Mucosa of descending colon (tissue), 3 donors: ENCODE results near the gene B3GAT3. TPM values are rescaled to one million over a fixed set of nuclear protein-coding genes. Genes with fewer than 3 reads are reported as not detected.
A peak's percentile ranks its signal among the peaks of the same experiment; 100 is the strongest.

Source experiments
- ATAC-seq: fragments of 200-7000 bp; cut with Tn5 transposase; one replicate; pipeline ENCODE4 v1.9.1; 2020; ENCODE audit warnings: mild to moderate bottlenecking, moderate library complexity
- DNase-seq, 3 donors: peaks; one replicate each; pipeline ENCODE4 v3.0.0-alpha.2; 2020
- H3K36me3 ChIP-seq: fragments of 200-600 bp; one replicate; pipeline ENCODE4 v1.8.0; 2021; ENCODE audit warnings: low read depth, mild to moderate bottlenecking
- H3K4me1 ChIP-seq: fragments of 200-600 bp; one replicate; pipeline ENCODE4 v1.8.0; 2021; ENCODE audit warnings: low read depth, mild to moderate bottlenecking
- H3K4me3 ChIP-seq: fragments of 200-600 bp; one replicate; pipeline ENCODE4 v1.8.0; 2021; ENCODE audit warnings: mild to moderate bottlenecking
- H3K9me3 ChIP-seq: fragments of 200-600 bp; one replicate; pipeline ENCODE4 v1.8.0; 2021; ENCODE audit warnings: mild to moderate bottlenecking
- intact Hi-C, 2 donors: fragments of 100-400 bp; cut with DNase I in 1 of 2; cut with micrococcal nuclease in 1 of 2; formaldehyde crosslinking; loops; one replicate each; pipeline versions ENCODE4 v1.11.0 to v1.11.1; 2022; cut with DNase I, micrococcal nuclease
- total RNA-seq, 3 donors: library from RNA; stranded (reverse); fragmentation: NEBNext Ultra II Directional in 2 of 3; extraction: Animal tissue kit (Norgen Biotek cat#: 25700) in 2 of 3; gene quantifications; one replicate each; pipeline versions ENCODE4 v1.2.1 to v1.2.4, GENCODE V29; 2021 to 2023
- TF ChIP-seq, protein P1 (sequence below): fragments of 200-600 bp; IDR thresholded peaks from one replicate; pipeline ENCODE4 v1.8.0; 2022; ENCODE audit warnings: antibody characterized with exemption, mild to moderate bottlenecking
- donor health status: DM: no; HTN: no; CAD: no; lungs with moderate emphysema.
- donor health status: DM: no; HTN: no; CAD: no.
- donor health status: DM: no; HTN: yes; CAD: no.

The B3GAT3 gene
- total RNA-seq, 3 donors from 2014 or later: 27.3 to 34.2 (median 29.1) TPM

- no peaks in the 10 kb centered on the region for H3K36me3 ChIP-seq
- peaks cover 32% of the 10 kb centered on the region for H3K4me1 ChIP-seq
- no peaks in the 10 kb centered on the region for H3K9me3 ChIP-seq
- ATAC-seq (peak; percentile 53), DNase-seq (peak; percentile 63 to 81 (median 74))
- peak overlapping the region; percentile 56 for H3K4me3 ChIP-seq
- intact Hi-C loops: no loop called here
- TF ChIP-seq, protein P1, sequence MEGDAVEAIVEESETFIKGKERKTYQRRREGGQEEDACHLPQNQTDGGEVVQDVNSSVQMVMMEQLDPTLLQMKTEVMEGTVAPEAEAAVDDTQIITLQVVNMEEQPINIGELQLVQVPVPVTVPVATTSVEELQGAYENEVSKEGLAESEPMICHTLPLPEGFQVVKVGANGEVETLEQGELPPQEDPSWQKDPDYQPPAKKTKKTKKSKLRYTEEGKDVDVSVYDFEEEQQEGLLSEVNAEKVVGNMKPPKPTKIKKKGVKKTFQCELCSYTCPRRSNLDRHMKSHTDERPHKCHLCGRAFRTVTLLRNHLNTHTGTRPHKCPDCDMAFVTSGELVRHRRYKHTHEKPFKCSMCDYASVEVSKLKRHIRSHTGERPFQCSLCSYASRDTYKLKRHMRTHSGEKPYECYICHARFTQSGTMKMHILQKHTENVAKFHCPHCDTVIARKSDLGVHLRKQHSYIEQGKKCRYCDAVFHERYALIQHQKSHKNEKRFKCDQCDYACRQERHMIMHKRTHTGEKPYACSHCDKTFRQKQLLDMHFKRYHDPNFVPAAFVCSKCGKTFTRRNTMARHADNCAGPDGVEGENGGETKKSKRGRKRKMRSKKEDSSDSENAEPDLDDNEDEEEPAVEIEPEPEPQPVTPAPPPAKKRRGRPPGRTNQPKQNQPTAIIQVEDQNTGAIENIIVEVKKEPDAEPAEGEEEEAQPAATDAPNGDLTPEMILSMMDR: no peak
Measured at GRCh38 chr11:62665599-62666258, 43.9 kb upstream of the B3GAT3 start.

DNA sequence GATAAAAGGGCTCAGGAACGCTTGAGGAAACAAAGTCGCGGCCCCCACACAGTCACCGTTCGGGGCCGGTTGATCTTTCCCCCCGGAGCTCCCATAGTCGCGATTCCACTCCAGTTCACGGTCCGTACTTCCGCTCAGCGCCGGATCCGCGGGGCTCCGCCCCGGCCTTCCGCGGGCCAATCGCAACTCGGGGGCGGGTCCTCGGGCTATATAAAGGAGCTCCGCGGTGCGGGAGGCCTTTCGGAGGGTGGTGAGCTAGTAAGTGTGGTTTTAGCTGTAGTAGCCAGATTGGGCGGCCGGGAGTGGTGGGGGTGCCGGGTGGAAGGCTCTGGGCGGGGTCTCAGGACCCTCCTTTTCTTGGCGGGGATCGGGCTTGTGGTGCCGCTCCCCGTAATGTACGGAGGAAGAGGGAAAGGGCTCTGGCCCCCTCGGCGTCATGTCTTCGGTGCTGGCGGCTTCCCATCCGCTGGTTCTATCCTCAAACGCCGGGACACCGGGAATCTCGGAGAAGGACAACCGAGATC, 43.4 kb upstream of the B3GAT3 start, which contains the start of the genes C11orf98 and CSKMT:
Gene C11orf98 (minus strand): TSS at position 136 of the 524 bp plus-strand sequence. CDS start 41 bp downstream, at position 95.
Gene CSKMT (plus strand): TSS at position 238 of the 524 bp plus-strand sequence. CDS start 568 bp downstream, outside the sequence.
- peak; percentile 96 for ATAC-seq
- Histone ChIP-seq H3K4me1 (peaks cover 28% of the 10 kb centered on the region), H3K9me3 (no peaks in the 10 kb centered on the region), H3K4me3 (peak within 1 kb of the TSS; percentile 56), H3K36me3 (no peaks in the 10 kb centered on the region)
- peak; percentile 97 to 98 (median 97) for DNase-seq
- TF ChIP-seq, protein P1: no peak
- intact Hi-C loops: no loop called here

DNA sequence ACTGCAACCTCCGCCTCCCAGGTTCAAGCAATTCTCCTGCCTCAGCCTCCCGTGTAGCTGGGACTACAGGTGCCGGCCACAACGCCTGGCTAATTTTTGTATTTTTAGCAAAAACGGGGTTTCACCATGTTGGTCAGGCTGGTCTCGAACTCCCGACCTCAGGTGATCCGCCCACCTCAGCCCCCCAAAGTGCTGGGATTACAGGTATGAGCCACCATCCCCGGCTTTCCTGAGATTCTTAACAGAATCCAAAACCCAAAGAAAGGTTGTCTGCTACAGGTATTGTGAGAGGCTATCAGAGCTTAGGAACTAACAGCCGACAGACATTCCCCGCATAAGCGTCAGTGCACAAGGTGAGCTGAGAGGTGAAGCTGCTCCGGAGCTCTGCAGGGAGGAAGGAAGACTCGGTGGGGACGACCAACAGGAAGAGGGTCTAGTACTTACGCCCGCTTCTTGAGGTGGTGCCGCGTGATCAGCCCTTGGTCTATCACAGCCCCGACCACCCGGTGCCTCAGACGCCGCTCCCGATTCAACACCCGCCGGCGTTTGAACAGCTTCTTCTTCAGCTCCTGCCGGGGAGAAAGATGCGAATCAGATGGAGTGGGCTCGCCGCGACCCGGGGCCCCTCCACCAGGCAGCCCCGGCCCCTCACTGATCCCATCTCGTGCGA, 42.8 kb upstream of the B3GAT3 start:
- ATAC-seq: peak; percentile 69
- Histone ChIP-seq H3K4me3 (peak overlapping the region; percentile 56), H3K4me1 (peaks cover 23% of the 10 kb centered on the region), H3K36me3 (no peaks in the 10 kb centered on the region), H3K9me3 (no peaks in the 10 kb centered on the region)
- DNase-seq: peak in 2 of 3 donors; percentile 57 to 79
- TF ChIP-seq, protein P1: no peak
- intact Hi-C loops: no loop called here

DNA sequence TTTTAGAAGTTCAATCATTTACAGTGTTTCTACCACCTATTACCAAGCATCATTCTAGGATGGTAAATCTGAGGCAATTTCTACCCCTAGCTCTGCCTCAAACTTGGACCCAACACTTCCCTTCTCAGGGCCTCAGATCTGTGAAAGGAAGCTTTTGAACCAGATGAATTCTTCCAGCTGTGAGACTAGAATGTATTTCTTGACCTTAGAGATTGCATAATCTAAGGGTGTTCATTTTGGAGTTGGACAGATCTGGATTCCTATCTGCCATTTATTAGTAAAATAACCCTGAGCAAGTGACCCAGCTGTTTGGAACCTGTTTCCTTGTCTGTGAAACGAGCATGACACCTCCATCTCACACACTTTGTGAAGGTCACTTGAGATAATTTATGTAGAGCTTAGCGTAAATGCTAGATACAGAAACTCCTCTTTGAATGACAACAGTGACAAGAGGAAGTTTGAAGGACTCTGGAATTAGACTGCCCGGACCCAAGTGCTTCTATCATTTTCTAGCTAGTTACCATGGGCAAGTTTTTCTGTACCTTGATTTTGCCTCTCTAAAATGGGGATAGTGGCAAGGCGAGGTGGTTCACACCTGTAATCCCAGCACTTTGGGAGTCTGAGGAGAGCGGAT, 35.1 kb upstream of the B3GAT3 start:
- DNase-seq (no peak), ATAC-seq (no peak)
- peaks cover 6% of the 10 kb centered on the region for H3K4me1 ChIP-seq
- no peaks in the 10 kb centered on the region for H3K36me3 ChIP-seq
- H3K4me3 ChIP-seq: no peak overlapping the region
- intact Hi-C loops: no loop called here
- TF ChIP-seq, protein P1: no peak
- no peaks in the 10 kb centered on the region for H3K9me3 ChIP-seq

DNA sequence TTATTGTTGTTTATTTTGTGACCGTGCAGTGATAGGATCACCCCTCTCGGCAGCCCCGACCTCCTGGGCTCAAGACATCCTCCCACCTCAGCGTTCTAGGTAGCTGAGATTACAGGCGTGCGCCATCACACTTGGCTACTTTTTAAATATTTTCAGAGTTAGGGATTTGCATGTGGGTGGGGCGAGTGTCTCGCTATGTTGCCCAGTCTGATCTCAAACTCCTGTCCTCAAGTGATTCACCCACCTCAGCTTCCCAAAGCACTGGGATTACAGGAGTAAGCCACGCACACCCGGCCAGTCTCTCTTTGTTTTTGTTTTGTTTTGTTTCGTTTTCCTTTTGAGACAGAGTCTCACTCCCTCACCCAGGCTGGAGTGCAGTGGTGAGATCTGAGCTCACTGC, 32.5 kb upstream of the B3GAT3 start:
- no peaks in the 10 kb centered on the region for H3K9me3 ChIP-seq
- peaks cover 12% of the 10 kb centered on the region for H3K4me1 ChIP-seq
- TF ChIP-seq, protein P1: no peak
- no peaks in the 10 kb centered on the region for H3K36me3 ChIP-seq
- H3K4me3 ChIP-seq: no peak overlapping the region
- ATAC-seq: no peak
- intact Hi-C loops: no loop called here
- DNase-seq: peak in 1 of 3 donors; percentile 27
